ENCODE measurements around the gene MORF4L1.

DNA sequence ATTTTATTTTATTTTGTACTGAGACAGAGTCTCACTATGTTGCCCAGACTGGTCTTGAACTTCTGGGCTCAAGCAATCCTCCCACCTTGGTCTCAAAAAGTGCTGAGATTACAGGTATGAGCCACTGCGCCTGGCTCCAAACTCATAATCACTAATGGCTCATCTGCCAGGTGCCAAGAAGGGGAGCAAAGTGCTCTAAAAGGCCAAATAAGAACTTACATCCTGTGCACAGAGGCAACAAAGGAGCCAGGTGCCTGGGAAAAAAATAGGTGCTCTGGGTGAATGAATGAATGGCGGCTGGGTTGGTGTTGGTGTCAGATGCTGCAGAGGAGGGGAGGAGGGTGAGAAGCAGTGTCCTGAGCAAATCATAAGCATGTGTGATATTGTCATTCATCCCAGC, 35.6 kb upstream of the MORF4L1 start:
- TF ChIP-seq JUNB (IDR thresholded peaks at IDR 0.05; ENCODE audit: unreplicated experiment) (no peak), EZH2 (IDR thresholded peaks at IDR 0.05; ENCODE audit: low read depth, unreplicated experiment) (no peak), POLR2AphosphoS5 (IDR thresholded peaks at IDR 0.05; ENCODE audit: low read depth) (no peak), ZNF114 (CRISPR knock-in tag; IDR thresholded peaks at IDR 0.05) (no peak), EZH2phosphoT487 (IDR thresholded peaks at IDR 0.05; ENCODE audit: unreplicated experiment) (no peak), CREB1 (CRISPR knock-in tag; IDR thresholded peaks at IDR 0.05; ENCODE audit: low read depth) (no peak), NANOG (IDR thresholded peaks at IDR 0.05; ENCODE audit: borderline replicate concordance) (no peak), STAT1 (IDR thresholded peaks at IDR 0.05; ENCODE audit: unreplicated experiment) (no peak), ZNF331 (CRISPR knock-in tag; IDR thresholded peaks at IDR 0.05; ENCODE audit: low read depth) (no peak)
- TF ChIP-seq, protein P1, sequence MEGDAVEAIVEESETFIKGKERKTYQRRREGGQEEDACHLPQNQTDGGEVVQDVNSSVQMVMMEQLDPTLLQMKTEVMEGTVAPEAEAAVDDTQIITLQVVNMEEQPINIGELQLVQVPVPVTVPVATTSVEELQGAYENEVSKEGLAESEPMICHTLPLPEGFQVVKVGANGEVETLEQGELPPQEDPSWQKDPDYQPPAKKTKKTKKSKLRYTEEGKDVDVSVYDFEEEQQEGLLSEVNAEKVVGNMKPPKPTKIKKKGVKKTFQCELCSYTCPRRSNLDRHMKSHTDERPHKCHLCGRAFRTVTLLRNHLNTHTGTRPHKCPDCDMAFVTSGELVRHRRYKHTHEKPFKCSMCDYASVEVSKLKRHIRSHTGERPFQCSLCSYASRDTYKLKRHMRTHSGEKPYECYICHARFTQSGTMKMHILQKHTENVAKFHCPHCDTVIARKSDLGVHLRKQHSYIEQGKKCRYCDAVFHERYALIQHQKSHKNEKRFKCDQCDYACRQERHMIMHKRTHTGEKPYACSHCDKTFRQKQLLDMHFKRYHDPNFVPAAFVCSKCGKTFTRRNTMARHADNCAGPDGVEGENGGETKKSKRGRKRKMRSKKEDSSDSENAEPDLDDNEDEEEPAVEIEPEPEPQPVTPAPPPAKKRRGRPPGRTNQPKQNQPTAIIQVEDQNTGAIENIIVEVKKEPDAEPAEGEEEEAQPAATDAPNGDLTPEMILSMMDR (conservative IDR thresholded peaks at IDR 0.05; ENCODE audit: low read depth in 2 of 2): no peak
- TF ChIP-seq, protein P2, sequence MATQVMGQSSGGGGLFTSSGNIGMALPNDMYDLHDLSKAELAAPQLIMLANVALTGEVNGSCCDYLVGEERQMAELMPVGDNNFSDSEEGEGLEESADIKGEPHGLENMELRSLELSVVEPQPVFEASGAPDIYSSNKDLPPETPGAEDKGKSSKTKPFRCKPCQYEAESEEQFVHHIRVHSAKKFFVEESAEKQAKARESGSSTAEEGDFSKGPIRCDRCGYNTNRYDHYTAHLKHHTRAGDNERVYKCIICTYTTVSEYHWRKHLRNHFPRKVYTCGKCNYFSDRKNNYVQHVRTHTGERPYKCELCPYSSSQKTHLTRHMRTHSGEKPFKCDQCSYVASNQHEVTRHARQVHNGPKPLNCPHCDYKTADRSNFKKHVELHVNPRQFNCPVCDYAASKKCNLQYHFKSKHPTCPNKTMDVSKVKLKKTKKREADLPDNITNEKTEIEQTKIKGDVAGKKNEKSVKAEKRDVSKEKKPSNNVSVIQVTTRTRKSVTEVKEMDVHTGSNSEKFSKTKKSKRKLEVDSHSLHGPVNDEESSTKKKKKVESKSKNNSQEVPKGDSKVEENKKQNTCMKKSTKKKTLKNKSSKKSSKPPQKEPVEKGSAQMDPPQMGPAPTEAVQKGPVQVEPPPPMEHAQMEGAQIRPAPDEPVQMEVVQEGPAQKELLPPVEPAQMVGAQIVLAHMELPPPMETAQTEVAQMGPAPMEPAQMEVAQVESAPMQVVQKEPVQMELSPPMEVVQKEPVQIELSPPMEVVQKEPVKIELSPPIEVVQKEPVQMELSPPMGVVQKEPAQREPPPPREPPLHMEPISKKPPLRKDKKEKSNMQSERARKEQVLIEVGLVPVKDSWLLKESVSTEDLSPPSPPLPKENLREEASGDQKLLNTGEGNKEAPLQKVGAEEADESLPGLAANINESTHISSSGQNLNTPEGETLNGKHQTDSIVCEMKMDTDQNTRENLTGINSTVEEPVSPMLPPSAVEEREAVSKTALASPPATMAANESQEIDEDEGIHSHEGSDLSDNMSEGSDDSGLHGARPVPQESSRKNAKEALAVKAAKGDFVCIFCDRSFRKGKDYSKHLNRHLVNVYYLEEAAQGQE (IDR thresholded peaks at IDR 0.05; ENCODE audit: unreplicated experiment): no peak
- TF ChIP-seq, protein P3, sequence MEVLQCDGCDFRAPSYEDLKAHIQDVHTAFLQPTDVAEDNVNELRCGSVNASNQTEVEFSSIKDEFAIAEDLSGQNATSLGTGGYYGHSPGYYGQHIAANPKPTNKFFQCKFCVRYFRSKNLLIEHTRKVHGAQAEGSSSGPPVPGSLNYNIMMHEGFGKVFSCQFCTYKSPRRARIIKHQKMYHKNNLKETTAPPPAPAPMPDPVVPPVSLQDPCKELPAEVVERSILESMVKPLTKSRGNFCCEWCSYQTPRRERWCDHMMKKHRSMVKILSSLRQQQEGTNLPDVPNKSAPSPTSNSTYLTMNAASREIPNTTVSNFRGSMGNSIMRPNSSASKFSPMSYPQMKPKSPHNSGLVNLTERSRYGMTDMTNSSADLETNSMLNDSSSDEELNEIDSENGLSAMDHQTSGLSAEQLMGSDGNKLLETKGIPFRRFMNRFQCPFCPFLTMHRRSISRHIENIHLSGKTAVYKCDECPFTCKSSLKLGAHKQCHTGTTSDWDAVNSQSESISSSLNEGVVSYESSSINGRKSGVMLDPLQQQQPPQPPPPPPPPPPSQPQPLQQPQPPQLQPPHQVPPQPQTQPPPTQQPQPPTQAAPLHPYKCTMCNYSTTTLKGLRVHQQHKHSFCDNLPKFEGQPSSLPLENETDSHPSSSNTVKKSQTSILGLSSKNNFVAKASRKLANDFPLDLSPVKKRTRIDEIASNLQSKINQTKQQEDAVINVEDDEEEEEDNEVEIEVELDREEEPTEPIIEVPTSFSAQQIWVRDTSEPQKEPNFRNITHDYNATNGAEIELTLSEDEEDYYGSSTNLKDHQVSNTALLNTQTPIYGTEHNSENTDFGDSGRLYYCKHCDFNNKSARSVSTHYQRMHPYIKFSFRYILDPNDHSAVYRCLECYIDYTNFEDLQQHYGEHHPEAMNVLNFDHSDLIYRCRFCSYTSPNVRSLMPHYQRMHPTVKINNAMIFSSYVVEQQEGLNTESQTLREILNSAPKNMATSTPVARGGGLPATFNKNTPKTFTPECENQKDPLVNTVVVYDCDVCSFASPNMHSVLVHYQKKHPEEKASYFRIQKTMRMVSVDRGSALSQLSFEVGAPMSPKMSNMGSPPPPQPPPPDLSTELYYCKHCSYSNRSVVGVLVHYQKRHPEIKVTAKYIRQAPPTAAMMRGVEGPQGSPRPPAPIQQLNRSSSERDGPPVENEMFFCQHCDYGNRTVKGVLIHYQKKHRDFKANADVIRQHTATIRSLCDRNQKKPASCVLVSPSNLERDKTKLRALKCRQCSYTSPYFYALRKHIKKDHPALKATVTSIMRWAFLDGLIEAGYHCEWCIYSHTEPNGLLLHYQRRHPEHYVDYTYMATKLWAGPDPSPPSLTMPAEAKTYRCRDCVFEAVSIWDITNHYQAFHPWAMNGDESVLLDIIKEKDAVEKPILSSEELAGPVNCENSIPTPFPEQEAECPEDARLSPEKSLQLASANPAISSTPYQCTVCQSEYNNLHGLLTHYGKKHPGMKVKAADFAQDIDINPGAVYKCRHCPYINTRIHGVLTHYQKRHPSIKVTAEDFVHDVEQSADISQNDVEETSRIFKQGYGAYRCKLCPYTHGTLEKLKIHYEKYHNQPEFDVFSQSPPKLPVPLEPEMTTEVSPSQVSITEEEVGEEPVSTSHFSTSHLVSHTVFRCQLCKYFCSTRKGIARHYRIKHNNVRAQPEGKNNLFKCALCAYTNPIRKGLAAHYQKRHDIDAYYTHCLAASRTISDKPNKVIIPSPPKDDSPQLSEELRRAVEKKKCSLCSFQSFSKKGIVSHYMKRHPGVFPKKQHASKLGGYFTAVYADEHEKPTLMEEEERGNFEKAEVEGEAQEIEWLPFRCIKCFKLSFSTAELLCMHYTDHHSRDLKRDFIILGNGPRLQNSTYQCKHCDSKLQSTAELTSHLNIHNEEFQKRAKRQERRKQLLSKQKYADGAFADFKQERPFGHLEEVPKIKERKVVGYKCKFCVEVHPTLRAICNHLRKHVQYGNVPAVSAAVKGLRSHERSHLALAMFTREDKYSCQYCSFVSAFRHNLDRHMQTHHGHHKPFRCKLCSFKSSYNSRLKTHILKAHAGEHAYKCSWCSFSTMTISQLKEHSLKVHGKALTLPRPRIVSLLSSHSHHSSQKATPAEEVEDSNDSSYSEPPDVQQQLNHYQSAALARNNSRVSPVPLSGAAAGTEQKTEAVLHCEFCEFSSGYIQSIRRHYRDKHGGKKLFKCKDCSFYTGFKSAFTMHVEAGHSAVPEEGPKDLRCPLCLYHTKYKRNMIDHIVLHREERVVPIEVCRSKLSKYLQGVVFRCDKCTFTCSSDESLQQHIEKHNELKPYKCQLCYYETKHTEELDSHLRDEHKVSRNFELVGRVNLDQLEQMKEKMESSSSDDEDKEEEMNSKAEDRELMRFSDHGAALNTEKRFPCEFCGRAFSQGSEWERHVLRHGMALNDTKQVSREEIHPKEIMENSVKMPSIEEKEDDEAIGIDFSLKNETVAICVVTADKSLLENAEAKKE (CRISPR knock-in tag; IDR thresholded peaks at IDR 0.05): no peak
- TF ChIP-seq, protein P4, sequence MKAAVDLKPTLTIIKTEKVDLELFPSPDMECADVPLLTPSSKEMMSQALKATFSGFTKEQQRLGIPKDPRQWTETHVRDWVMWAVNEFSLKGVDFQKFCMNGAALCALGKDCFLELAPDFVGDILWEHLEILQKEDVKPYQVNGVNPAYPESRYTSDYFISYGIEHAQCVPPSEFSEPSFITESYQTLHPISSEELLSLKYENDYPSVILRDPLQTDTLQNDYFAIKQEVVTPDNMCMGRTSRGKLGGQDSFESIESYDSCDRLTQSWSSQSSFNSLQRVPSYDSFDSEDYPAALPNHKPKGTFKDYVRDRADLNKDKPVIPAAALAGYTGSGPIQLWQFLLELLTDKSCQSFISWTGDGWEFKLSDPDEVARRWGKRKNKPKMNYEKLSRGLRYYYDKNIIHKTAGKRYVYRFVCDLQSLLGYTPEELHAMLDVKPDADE (IDR thresholded peaks at IDR 0.05): no peak

Measured in GM23338 (cell line).